Suprapubic skin (tissue), 3 donors: Measurements from ENCODE around the gene FOXRED1.

ENCODE experiments used
- POLR2A ChIP-seq, 2 donors: fragments of 450-650 bp; IDR thresholded peaks; one replicate each; pipeline ENCODE4 v1.6.1; 2017; ENCODE audit warnings: antibody characterized with exemption in 2 of 2, mild to moderate bottlenecking in 2 of 2, moderate library complexity in 2 of 2
- TF ChIP-seq, protein P1 (sequence below), 2 donors: fragments of 200-600 bp in 1 of 2; fragments of 450-650 bp in 1 of 2; sonication (generic) in 1 of 2; IDR thresholded peaks; one replicate each; pipeline ENCODE4 v1.5.1; 2016 to 2019; ENCODE audit warnings: antibody characterized with exemption in 2 of 2, mild to moderate bottlenecking in 1 of 2, moderate library complexity in 1 of 2

DNA sequence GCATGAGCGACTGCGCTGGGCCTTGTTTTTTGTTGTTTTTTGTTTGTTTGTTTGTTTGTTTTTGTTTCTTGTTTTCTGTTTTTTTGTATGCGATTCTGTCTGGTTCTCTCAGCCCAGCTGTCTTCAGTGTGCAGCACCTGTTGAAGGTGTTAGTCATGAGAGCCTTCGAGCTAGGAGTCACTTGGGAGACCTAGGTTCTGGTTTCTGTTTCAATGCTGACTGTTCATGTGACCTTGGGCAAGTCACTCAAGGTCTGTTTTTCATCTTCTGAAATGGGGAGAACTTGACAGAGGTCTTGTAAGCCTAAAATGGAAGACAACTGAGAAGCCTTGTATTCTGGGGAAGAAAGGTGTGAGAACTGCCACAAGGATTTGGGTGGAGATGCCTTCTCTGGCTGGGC is 36.7 kb downstream of the FOXRED1 start:
- TF ChIP-seq, protein P1, sequence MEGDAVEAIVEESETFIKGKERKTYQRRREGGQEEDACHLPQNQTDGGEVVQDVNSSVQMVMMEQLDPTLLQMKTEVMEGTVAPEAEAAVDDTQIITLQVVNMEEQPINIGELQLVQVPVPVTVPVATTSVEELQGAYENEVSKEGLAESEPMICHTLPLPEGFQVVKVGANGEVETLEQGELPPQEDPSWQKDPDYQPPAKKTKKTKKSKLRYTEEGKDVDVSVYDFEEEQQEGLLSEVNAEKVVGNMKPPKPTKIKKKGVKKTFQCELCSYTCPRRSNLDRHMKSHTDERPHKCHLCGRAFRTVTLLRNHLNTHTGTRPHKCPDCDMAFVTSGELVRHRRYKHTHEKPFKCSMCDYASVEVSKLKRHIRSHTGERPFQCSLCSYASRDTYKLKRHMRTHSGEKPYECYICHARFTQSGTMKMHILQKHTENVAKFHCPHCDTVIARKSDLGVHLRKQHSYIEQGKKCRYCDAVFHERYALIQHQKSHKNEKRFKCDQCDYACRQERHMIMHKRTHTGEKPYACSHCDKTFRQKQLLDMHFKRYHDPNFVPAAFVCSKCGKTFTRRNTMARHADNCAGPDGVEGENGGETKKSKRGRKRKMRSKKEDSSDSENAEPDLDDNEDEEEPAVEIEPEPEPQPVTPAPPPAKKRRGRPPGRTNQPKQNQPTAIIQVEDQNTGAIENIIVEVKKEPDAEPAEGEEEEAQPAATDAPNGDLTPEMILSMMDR (IDR thresholded peaks at IDR 0.05): no peak
- TF ChIP-seq POLR2A (IDR thresholded peaks at IDR 0.05): no peak
